ENCODE measurements around the gene LRP8. TPM values are rescaled to one million over a fixed set of nuclear protein-coding genes. Genes with fewer than 3 reads are reported as not detected.

The LRP8 gene
- total RNA-seq, 1 donor from 2014 or later = 1.5 TPM

DNA sequence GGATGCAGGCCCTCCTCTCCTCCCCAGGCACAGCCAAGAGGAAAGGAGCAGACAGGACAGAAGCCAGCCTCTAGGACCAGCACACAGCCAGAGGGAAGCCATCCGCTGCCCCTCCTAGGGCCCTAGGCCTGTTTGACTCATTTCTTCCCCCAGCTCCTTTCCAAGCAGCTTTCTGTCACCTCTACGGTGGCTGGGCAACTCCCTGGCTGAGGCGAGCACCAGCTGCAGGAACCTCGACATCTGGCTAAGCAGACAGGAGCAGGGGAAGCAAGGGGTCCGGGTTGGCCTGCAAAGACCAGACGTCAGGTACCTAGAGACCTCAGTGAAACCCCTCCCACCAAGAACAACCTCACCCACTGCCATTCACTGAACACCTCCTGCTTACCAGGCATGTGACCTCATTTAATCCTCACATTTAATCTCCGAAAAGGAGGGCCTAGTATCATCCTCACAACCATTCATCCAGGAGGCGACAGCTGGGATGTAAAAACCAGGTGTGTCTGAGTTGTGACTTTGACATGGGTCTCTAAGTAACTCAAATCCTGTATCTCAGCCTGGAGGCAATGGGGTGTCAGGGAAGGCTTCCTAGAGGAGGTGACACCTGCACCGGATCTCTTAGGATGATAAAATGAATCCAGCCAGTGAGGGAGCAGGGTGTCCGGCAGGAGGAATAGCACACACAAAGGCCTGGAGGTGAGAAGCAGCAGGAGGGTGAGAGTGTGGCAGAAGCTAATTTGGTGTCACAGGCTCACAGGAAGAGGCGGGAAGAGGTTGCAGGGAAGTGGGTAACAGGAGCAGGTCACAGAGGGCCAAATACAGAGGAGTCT, 5.9 kb downstream of the LRP8 start:
- no peak for DNase-seq

DNA sequence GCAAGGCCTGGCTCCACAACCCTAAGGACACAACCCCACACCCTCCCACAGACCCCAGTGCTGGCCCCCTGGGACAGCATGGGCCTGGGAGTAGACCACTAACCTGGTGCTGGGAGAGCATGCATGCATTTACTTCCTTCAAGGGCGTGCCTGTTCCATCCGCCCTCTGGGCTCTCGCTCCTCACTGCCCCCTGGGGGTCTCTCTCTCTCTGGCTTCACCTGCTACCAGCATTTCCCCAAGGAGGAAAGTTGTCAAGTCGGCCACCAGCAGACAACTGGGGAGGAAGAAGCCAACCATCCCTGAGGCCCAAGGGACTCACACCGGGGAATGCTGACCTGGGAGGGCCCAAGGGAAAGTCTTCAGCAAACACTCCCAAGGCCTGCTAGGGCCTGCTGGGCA, 6.5 kb downstream of the LRP8 start:
- no peak for DNase-seq

DNA sequence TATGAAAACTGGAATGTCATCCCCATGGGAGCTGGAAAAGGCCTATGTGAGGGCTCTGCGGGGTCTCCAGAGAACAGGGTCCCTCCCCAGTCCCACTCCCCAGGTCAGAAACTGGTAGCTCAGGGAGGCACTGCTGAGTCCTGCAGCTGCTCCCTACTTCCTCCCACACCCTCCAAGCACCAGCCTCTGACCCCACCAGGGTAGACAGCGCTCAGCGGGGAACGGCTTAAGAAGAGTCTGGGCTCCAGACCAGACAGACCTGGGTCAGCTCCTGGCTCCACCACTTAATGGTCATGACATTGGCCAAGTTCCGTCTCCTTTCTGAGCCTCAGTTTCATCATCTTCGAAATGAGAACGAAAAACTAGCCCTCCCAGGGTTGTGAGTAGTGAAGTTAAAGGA, 7.2 kb downstream of the LRP8 start:
- no peak for DNase-seq

DNA sequence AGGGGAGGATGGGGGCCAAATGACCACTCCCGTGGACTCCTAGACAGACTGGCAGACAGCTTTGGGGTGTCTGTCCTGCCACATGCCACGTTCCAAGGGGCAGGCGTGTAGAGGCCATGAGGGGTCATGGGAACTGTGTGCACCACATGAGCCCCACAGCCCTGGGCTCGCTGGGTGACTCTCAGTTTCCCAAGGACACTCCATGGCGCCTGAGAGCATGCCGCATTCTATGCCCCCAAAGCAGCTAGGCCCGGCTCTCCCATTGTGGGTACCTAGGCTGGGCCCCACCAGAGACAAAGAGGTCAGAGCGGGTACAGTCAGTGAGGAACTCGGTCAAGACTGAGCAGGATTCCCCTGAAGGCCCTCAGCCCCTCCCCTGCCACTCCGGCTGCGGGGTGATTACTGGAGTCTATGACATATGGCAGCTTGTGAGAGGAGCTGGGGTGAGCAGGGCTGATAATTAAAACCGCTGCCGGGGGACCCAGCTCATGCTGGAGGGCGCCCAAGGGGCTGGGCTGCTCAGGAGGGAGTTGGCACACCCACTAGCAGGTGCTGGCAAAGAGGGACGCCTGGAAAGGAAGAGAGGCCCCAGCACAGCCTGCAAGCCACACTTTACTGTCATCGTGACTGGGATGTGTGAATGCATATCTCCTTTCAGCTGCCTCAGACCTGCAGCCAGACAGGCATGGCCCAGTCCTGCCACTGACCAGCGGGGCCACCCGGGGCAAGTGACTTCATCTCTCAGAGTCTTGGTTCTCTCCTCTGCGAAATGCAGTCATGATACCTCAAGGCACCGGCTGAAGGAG, 8.4 kb downstream of the LRP8 start:
- DNase-seq = peak; percentile 67

DNA sequence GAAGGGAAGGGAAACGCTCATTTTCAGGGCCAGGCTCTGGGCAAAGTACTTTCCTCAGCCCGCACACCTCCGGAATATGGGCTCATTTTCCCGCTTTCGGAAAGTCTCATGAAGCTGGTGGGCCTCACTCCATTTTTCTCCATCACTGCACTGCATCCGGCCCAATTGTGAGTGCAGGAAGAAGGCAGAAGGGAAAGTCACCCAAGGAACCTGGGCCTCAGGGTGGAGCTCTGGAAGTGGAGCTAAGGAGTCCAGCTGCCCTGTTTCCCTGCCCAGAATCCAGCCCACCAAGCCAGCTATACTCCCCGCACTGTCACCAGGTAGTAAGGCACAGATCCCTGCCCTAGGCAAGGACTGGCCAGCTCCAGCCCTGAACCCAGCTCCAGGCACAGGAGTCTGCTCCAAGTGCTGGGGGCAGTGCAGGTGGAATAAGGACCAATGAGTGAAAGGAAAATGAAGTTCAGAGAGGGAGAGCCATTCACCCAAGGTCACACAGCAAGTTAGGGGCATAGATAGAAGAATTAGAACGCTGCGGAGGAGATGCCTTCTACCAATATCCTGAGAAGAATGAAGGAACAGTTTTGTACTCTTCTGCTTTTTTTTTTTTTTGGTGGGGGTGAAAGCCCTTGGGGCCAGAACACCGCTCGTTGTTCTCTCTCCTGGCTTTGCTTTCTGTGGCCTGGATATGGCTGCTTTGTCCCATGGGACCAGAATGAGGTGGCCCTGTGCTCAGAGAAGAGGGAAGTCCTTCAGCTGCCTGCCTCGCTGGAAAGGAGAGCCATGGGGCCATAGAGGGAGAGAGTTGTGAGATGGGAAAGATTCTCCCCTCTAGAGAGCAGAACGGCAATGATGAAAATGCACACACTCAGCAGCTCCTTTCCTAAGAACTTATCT, 10.0 kb downstream of the LRP8 start:
- no peak for DNase-seq

DNA sequence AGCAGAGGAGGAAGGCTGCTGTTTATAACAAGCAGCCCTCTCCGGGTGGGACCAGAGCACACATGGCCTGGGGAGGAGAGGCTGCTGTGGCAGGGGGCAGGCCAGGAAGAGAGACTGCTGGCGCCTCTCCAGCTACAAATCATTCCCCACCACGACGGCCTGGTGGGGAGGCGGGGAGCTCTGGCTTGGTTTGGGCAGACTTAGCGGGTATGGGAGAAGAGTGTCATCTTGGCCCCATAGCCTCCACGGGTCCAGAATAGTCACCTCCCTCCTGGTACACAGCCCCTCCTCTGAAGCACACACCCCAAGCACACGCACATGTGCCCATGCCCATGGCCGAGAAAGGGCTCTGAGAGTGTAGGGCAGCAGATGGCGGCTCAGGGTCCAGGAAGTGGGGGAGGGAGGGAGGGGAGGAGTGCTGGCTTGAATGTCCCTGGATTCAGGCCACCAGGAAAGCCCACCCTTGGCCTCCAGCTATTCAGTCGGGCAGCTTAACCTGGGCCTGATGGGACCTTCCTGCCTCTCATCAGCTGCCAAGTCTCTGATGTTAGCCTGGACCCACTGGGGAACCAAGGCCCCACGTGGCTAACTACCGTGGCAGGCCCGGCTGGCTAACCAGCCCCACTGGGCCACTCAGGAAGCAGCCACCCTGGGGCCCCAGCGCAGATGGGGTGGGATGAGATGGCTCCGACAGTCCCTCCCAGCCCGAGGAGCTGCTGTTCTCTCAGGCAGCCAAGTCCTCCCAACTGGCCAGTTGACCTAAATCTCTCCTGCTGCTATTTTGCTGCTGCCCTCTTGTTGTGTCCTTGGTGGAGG, 10.9 kb downstream of the LRP8 start:
- peak; percentile 84 for DNase-seq

DNA sequence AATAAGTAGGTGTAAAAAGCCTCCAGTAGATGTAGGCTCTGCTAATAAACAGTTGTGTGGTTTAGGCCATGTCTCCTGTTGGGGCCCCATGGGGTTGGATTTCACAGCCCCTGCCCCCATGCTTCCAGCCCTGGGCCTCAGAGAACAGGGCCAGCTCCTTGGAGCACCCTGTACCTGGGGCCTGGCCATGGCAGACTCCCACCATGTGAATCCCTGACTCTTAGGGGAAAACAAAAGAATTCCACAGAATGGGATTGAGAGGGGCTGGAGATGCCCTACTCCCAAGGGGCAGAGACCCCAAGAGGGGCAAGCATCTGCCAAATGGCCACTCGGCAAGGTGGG, 11.5 kb downstream of the LRP8 start:
- no peak for DNase-seq

DNA sequence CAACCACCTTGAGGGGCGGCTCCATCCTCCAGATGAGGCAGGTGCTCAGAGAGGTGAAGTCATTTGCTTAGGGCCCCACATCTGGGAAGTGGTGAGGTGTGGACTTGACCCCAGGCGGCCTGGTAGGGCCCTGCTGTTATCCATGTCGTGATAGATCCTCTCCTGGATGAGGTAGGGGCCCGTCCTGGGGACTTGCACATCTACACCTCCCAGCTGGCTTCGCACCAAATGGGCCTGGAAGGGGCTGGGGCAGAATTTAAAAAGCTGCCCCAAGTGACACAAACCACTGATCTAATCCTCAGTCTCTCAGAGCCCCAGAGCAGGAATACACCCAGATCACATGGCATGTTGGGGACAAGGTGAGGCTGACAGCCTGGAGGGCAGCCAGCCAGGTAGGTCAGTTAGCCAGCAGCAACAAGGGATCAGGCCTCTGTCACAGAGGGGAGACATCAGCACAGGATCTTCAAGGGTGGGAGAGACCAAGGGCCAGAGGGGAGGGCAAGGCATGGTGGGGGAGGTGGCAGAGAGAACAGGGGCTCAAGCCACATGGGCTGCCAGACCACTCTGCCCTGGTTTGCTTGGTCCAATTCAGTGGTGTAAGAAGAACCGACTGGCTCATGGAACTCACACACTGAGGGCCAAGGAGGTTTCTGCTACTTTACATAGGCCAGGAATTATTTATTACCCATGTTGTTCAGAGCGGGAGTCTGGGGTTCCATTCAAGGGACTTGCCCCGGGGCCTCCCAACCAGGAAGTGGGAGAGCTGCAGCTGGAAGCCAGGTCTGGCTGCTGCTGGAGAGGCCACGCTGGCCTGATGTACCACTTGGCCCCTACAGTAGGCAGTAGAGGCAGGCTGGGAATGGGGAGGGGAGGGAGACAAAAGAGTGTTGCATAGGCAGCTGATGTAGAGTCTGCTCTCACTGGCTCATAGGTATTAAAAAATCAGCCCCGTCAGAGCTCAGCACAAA, 12.1 kb downstream of the LRP8 start:
- DNase-seq = no peak

DNA sequence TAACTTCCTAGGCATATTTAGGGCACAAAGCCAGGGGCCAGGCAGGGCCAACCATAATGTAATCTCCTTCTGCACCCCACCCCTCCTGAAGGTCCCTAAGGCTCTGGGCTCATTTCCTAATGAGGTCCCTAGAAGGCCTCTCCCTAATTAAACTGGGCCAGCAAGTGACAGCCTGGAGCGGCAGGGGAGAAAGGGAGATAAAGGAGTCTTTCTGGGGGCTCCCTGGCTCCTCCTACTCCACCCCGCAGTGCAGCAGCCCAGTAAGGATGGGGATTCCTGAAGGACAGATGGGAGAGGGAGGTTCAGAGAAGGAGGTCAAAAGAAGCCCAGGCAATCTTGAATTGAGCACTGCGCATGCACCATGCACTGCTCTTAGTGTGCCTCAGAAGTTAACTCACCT, 12.8 kb downstream of the LRP8 start:
- no peak for DNase-seq

DNA sequence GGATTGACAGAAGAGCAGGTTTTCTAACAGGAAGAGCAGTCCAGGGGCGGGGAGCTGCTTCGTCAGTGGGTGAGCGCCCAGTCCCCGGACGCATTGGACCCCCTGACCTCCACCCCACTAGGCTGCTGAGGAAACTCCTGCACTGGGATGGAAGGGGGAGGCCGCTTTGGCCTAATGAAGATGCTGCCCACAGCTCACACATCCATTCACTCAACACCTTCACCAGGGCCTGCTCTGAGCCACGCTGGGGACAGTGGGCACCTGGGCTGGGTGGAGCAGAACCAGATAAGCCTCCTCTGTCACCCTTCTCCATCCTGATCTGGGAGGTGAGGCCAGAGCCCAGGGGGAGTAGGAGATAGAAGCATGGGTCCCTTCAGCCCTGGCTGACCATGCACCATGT, 13.3 kb downstream of the LRP8 start:
- no peak for DNase-seq

DNA sequence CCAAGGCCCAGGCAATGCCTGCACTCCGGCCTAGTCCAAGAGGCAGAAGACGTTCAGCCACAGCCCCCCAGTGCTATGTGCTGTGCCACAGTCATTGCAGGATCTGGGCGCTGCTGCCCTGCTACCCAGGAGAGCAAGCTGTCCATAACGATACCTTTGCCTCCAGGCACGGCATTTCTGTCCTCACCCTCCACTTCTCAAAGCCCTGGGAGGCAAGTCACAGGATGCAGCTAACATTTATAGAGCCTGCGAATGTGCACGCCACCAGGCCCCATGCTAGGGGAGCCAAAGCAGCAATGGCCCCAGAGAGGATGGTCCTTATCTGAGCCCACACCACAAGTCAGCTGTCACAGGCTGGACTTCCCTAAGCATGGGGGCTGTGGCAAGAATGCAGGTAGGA, 13.8 kb downstream of the LRP8 start:
- no peak for DNase-seq

DNA sequence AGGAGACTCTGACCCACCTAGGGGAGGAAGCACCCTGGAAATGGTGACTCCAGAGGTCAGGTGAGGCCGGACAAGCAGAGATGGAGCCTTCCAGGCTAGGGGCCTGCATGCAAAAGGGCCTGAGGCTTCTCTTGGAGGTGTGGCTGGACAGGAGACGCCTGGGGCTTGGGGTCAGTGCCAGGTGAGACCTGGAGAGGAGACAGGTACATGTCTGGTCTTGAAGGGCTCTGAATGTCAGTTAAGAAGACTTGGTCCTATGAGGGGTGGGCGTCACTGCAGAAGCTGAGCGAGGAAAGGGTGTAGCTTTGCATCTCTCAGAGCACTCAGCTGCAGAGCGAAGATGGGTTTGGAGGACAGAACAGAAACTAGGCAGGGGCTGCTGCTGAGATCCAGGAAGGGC, 14.3 kb downstream of the LRP8 start:
- no peak for DNase-seq

DNA sequence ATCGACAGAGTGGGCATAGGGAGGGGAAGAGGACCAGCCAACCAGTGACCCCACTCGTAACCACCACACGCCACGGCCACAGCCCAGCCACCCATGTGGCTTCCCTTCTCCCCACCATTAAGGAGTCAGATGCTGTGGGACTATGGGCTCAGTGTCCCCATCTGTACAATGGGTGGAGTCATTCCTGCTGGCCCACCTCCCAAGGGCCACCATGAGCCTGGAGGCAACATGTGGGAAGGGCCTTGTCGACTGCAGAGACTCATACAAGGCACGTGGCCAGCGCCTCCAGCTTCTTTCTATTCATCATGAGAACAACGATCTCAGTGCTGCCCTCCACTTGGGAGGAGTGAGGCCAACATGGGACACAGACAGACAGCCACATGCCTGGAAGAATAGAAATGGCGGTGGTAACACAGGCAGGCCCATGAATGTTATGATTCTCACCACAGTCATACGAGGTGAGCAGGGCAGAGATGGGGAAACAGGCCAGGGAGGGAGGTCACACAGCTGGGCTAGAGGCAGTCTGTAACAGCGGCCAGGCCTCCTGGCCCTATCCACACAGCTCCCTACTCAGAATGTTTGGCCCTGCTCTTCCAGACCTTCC, 16.1 kb downstream of the LRP8 start:
- no peak for DNase-seq

DNA sequence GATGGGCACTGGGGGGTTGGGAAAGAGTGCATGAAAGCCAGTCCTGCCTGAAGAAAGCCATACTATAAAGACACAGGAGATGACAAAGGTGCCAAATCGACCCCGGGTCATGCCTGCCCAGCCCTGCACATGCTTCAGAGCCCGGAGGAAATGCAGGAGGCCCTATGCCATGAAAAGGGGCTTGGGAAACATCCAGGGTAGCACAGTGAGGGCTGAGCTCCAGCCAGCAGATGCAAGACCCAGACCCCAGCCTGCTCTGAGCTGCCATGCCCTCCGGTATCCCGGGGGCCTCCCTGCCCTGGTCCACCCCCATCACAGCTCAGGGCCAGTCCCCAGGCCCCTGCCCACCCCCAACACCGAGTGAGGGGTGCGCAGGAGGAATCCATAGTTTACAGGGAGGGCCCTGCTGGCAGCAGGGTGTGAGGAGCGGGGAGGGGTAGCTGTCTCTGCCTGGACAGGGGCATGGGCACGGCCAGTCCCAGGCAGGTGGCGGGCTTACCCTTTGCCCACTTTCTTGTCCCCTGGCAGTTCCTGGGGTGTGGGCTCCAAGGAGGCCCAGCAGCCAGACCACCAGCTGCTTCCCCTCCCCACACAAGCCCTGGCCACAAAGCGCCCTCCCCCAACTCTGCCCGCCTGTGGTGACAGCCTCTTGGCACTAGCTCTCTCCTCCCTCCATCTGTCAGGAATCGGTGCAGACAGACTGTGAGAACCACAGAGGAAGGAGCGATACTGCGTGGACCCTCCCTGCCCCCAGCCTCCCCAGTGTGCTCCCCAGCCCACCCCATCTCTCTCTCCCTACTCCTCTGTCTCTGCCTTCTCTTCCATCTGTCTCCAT, 16.8 kb downstream of the LRP8 start:
- peak; percentile 79 for DNase-seq

DNA sequence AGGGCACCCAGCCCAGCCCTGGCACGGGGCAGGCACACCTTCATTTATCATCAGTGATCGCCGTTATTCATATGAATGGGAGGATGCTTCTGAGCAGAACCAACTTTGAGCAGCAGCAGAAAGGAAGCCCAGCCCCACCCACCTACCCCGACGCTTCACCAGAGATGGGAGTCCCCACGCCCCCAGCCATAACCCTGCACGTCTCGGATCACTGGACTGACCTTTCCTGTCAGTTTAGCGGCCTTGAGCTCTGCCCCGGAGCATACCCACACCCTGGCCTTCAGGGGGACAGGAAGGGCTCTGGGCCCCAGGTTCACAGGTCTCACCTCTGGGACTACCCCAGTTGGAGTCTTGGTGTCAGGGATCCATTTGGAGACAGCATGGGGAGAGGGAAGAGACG, 18.1 kb downstream of the LRP8 start:
- DNase-seq = no peak

DNA sequence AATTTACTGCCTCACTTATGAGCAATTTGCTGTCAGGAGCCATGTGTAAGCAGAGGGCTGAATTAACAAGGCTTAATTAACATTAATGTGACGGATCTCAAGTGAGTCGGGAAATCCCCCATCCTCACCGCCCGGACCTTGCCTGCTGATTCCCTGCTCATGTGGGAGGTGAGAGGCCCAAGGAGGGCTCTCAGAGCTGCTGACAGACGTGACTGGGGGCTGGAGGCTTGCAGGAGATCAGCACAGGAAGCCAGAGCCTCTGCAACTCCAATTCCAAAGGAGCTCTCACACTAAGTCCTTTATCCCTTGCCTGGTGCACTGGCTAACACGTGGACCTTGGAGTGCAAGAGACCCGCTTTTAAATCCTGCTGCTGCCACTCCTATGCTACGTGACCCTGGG, 19.4 kb downstream of the LRP8 start:
- peak; percentile 58 for DNase-seq

DNA sequence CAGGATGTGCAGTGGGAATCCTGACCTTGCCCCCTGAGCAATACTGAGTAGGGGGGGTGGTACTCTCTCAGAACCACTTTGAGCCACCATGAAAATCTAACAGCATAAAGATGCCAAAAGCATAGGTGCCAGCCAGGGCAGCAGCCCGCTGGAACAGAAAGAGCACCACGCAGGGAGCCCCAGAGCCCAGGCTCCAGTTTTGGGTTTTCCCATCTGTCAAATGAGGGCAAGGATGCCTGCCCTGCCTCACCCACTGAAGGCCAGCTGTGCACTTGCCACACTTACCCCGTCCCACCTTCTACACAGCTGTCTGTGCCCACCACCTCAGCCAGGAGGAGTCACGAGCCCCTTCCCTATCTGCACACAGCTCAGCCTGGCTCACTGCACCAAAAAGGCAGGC, 20.8 kb downstream of the LRP8 start:
- no peak for DNase-seq

DNA sequence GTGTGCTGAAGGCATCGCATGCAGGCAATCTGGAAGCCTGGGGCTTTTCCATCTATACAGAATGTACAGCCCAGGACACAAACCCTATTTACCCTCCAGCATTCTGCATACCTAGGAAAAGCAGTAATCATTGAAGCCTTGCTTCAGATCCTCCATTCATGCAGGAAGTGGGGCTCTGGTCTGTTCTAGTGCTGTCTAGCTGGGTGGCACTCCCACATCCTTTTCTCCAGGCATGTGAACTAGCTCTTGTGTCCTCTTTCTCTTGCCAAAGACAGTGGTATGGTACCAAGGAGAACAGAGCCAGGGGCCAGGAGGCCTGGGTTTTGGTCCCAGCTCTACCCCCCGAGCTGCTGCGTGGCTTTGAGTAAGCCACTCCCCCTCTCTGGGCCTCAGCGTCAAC, 21.7 kb downstream of the LRP8 start:
- DNase-seq = no peak

DNA sequence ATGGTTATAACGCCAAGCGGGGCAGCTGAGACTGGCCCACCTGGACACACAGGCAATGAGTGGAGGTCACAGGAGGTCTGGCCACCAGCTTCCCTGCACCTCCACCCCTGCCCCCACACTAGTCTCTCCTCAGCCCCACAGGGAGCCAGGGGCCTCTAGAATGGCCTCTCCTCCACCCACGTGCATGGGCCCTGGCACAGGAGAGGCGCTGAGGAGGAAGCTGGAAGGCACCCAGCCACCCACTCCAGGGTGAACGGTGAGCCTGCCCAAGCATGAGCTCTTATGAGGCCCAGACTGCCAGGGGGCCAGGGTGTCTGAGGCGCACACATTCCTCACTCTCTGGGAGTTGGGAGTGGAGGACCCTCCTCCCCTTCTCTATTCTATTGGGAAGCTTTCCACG, 22.2 kb downstream of the LRP8 start:
- no peak for DNase-seq
